Hindlimb muscle (tissue), 1 donor: ENCODE measurements around the gene SLC35G3. TPM values are rescaled to one million over a fixed set of nuclear protein-coding genes. Genes with fewer than 3 reads are reported as not detected.
"Not testable (repeated sequence)": the region's sequence is repeated elsewhere in the genome, so short reads cannot be mapped to it uniquely, and the experiment has no call there.

Experiments
- DNase-seq: peaks from one replicate; pipeline ENCODE4 v3.0.0-alpha.2; 2013
- polyA plus RNA-seq: library from polyadenylated mRNA; unstranded; fragments of 120-200 nt; gene quantifications from one replicate; pipeline ENCODE4 v1.2.1, GENCODE V29; 2013; ENCODE audit not compliant: insufficient read length

The SLC35G3 gene
- polyA plus RNA-seq, 1 donor: 0.56 TPM

DNA sequence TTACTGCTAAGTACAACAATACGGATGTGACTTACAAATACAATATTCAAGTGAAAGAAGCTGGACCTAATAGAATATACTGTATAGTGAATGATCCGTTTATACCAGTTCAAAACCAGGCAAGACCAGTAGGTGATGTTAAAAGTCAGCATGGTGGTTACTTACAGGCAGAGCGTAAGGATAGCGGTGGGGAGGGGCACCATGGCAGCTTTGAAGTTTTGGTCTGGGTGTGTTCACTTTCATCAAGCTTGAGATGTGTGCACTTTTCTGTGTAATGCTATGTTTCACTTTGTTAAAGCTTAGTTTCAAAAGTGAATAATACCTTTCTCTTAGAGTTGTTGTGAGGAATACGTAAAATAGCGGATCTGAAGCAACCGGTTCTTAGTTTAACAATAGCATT is 16.5 kb upstream of the SLC35G3 start:
- no peak for DNase-seq

DNA sequence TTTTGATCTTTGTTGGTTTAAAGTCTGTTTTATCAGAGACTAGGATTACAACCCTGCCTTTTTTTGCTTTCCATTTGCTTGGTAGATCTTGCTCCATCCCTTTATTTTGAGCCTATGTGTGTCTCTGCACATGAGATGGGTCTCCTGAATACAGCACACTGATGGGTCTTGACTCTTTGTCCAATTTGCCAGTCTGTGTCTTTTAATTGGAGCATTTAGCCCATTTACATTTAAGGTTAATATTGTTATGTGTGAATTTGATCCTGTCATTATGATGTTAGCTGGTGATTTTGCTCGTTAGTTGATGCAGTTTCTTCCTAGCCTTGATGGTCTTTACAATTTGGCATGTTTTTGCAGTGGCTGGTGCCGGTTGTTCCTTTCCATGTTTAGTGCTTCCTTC is 8.4 kb upstream of the SLC35G3 start:
- not testable (repeated sequence) for DNase-seq

GRCh38 chr17:35195062-35195461 is 869 bp upstream of the SLC35G3 start:
- not testable (repeated sequence) for DNase-seq

GRCh38 chr17:35192708-35193107 is 1.5 kb downstream of the SLC35G3 start:
- DNase-seq: no peak

GRCh38 chr17:35191001-35191695 is 3.0 kb downstream of the SLC35G3 start:
- DNase-seq: no peak

GRCh38 chr17:35189291-35189690 is 4.9 kb downstream of the SLC35G3 start:
- DNase-seq: no peak

- no peak for DNase-seq
Measured at GRCh38 chr17:35188111-35188510, 6.1 kb downstream of the SLC35G3 start.

DNA sequence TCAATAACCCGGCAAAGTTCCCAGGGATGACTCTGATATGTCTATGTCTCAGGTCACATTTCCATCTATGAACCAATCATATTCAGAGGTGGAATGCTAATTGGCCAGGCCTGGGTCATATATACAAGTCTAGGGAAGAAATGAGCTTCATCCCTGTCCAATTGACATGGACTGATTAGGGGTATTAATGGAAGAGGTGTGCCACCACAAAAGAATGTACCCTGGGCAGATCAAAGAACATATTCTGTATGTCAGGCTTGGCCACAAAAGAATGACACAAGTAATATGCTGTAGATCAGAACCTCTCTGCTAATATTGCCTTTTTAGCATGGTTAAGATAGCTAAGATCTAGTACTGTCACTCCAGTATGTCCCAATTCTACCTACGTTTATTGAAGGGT is 6.7 kb downstream of the SLC35G3 start:
- DNase-seq: no peak

GRCh38 chr17:35185849-35186248 is 8.3 kb downstream of the SLC35G3 start:
- DNase-seq: no peak

- DNase-seq: no peak
Measured at GRCh38 chr17:35184274-35184673, 9.9 kb downstream of the SLC35G3 start.

- DNase-seq: no peak
Measured at GRCh38 chr17:35183332-35183731, 10.9 kb downstream of the SLC35G3 start.

DNA sequence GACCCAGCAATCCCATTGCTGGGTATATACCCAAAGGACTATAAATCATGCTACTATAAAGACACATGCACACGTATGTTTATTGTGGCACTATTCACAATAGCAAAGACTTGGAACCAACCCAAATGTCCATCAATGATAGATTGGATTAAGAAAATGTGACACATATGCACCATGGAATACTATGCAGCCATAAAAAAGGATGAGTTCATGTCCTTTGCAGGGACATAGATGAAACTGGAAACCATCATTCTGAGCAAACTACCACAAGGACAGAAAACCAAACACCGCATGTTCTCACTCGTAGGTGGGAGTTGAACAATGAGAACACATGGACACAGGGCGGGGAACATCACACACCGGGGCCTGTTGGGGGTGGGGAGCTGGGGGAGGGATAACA is 14.8 kb downstream of the SLC35G3 start:
- DNase-seq: not testable (repeated sequence)

GRCh38 chr17:35176897-35177296 is 17.3 kb downstream of the SLC35G3 start:
- no peak for DNase-seq

- no peak for DNase-seq
Measured at GRCh38 chr17:35175638-35176415, 18.4 kb downstream of the SLC35G3 start.

DNA sequence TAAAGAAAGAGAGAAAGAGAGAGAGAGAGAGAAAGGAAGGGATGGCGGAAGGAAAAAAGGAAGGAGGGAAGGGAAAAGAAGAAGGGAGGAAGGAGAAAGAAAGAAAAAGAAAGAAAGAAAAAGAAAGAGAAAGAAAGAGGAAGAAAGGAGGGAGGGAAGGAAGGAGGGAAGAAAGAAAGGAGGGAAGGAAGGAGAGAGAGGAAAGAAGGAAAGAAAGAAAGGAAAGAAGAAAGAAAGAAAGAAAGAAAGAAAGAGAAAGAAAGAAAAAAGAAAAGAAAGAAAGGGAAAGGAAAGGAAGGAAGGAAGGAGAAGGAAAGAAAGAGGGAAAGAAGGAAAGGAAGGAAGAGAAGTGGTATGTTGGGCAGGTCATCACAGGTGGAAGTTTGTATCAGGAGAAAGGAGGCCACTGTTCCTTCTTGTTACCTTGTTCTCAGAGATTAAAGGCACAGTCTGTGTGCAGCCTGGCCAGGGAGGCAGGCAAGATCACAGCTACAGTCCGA is 19.3 kb downstream of the SLC35G3 start:
- DNase-seq: no peak

- DNase-seq: not testable (repeated sequence)
Measured at GRCh38 chr17:35172321-35172720, 21.9 kb downstream of the SLC35G3 start.

DNA sequence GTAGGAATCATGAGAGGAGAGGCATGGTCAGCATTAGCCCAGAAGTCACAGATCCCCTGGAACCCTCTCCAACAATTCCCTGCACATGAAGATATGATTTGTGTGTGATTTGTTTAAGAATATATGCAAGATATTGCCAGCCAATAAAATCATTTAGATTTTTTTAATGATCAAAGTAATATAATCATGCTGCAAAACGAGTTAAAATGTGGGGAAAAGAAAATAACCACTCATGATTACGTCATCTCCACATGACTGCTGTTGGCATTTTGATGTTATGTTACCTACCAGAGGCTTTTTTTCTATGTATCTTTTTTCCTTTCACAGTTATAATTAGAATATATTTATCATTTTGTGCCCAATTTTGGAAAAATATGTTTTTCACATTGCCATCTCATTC is 22.4 kb downstream of the SLC35G3 start:
- DNase-seq: no peak

DNA sequence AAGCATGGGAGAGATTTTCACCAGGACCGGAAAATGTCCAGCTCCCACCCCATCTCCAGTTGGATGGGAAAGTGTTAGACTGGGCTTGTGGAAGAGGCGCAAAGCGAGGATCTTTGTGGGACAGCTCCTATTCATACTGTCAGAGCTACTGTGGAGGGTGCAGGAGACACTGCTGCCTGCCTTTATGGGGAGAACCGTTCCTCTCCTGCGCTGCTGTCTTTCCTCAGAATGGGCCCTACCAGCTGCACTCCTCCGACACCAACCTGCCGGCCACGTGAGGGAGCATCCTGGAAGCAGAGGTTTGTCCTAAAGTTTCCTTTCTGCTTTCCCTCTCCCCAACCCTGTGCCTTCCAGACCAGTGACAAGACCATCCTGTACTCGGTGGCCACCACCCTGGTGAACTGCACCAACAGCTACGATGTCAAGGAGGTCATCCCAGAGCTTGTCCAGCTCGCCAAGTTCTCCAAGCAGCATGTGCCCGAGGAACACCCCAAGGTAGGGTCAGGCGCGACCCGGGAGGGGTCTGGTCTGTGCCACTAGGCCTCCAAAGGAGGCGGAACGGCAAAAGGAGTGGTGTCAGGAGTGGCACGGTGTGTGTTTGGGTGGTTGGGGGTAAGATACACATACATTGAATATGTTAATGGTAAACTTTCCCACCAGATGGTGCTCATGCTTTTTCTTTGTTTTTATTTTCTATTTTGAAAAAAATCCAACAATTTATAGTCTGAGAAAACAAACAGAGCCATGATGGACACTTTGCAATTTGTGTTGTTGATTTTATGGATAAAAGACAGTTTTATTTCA is 23.0 kb downstream of the SLC35G3 start:
- DNase-seq: no peak

DNA sequence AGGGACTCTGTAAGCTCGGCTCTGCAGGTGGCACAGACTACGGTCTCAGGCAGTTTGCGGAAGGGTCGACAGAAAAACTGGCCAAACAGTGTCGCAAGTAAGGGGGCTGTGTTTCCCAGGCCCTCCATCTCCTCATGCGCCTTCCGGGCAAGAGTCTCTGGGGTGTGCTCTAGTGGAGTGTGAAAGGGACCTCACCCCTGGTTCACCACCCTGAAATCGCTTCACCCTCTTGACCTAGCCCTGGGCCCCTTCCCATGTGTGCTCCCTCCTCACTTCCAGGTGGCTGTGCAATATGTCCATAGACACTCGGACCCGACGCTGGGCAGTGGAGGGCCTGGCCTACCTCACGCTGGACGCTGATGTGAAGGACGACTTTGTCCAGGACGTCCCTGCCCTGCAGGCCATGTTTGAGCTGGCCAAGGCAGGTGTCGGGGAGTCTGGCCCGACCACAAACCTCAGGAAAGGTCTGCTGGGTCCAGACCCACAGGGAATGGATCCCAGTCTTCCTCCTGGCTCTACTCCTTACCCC is 24.3 kb downstream of the SLC35G3 start:
- no peak for DNase-seq

DNA sequence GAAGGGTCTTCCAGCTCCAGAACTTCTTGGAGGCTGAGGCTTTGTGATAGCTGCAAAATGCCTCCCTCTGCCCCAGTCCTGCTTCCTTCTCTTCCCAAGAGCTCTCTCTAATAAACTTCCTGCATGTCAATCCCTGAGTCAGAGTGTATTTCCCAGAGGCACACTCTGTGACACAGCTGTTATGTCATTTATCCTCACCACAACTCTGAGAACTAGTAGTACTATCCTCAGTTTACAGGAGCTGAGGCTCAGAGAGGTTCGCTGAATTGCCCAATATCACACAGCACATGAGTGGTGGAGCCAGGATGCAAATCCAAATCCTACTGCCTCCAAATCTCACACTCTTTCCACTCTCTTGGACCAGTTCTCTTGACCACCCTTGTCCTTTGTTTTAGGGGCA is 26.5 kb downstream of the SLC35G3 start:
- no peak for DNase-seq

DNA sequence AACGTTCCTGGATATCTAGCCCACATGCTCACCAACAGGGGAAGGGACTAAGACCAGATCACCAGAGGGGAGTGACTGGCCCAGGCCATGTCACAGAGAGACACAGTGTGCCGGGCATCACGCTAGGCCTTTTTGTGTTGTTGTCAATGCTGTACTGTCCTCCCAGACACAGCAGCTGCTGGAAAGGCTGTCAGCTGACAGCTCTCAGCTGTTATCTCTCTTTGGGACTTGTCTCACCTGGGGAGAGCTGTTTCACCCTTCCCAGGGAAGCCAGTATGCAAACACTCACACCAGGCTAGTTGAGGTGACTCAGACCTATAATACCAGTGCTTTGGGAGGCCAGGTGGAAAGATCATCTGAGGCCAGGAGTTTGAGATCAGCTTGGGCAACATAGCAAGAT is 27.1 kb downstream of the SLC35G3 start:
- DNase-seq: no peak

DNA sequence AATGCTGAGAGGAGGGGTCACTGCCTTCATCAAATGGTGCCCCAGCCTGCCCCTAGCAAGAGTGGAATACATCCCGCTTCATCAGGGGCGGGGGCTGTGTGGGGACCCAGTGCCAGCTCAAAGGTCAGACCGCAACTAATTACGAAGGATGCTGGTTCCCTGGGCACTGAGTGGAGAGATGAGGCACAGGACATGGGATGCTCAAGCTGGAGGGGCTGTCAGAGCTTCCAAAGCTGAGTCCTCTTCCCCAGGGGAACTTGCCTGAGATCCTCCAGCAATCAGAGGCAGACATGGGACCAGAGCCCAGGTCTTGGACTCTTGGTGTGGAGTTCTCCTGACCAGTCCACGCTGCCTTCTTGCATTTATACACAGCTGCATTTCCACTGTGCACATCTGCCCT is 27.7 kb downstream of the SLC35G3 start:
- DNase-seq: no peak

DNA sequence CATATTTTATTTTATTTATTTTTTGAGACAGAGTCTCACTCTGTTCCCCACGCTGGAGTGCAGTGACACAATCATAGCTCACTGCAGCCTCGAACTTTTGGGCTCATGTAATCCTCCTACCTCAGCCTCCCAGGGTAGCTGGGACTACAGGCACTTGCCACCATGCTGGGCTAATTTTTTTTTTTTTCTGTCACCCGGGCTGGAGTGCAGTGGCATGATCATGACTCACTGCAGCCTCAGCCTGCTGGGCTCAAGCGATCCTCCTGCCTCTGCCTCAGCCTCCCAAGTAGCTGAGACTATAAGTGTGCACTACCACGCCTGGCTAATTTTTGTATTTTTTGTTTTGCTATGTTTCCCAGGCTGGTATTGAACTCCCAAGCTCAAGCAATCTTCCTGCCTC is 29.5 kb downstream of the SLC35G3 start:
- no peak for DNase-seq
